Adrenal gland (tissue), 5 donors: Measurements from ENCODE around the gene LATS2.

Experiments
- POLR2A ChIP-seq, 2 donors: fragments of 450-650 bp; IDR thresholded peaks; one replicate each; pipeline ENCODE4 v1.6.1; 2017; ENCODE audit warnings: antibody characterized with exemption in 2 of 2, mild to moderate bottlenecking in 2 of 2, moderate library complexity in 1 of 2
- TF ChIP-seq, protein P1 (sequence below), 6 experiments: fragments of 450-650 bp in 4 of 6; fragments of 200-600 bp in 2 of 6; sonication (generic) in 1 of 6; IDR thresholded peaks; 1 replicate in 5 of 6; 2 replicates in 1 of 6; pipeline versions ENCODE4 v1.5.1 to v1.8.0; 2016 to 2021; ENCODE audit warnings: antibody characterized with exemption in 6 of 6, mild to moderate bottlenecking in 2 of 6, moderate library complexity in 1 of 6
- donor health status: DM: no; HTN: no; CAD: no.

- TF ChIP-seq, protein P1, sequence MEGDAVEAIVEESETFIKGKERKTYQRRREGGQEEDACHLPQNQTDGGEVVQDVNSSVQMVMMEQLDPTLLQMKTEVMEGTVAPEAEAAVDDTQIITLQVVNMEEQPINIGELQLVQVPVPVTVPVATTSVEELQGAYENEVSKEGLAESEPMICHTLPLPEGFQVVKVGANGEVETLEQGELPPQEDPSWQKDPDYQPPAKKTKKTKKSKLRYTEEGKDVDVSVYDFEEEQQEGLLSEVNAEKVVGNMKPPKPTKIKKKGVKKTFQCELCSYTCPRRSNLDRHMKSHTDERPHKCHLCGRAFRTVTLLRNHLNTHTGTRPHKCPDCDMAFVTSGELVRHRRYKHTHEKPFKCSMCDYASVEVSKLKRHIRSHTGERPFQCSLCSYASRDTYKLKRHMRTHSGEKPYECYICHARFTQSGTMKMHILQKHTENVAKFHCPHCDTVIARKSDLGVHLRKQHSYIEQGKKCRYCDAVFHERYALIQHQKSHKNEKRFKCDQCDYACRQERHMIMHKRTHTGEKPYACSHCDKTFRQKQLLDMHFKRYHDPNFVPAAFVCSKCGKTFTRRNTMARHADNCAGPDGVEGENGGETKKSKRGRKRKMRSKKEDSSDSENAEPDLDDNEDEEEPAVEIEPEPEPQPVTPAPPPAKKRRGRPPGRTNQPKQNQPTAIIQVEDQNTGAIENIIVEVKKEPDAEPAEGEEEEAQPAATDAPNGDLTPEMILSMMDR (IDR thresholded peaks at IDR 0.05): no peak
- no peak for TF ChIP-seq POLR2A (IDR thresholded peaks at IDR 0.05)
These were observed 69.5 kb downstream of the LATS2 start for GRCh38 chr13:20991741-20992520.
